MG63 (cell line): ENCODE data around the gene ITPR1. TPM values are rescaled to one million over a fixed set of nuclear protein-coding genes. Genes with fewer than 3 reads are reported as not detected.

Experiments
- DNase-seq: peaks from one replicate; pipeline ENCODE4 v3.0.0-alpha.2; 2020
- H3K27me3 ChIP-seq: fragments of 250-450 bp; sonication (Bioruptor Pico); 2 replicates; pipeline ENCODE4 v1.5.1; 2020; ENCODE audit warnings: mild to moderate bottlenecking, moderate library complexity
- H3K36me3 ChIP-seq: fragments of 250-450 bp; sonication (Bioruptor Pico); 2 replicates; pipeline ENCODE4 v1.5.1; 2020; ENCODE audit warnings: mild to moderate bottlenecking, moderate library complexity
- H3K4me3 ChIP-seq: fragments of 250-450 bp; sonication (Bioruptor Pico); 2 replicates; pipeline ENCODE4 v1.5.1; 2020; ENCODE audit warnings: mild to moderate bottlenecking, moderate library complexity
- H3K9me3 ChIP-seq: fragments of 250-450 bp; sonication (Bioruptor Pico); 2 replicates; pipeline ENCODE4 v1.5.1; 2020; ENCODE audit warnings: mild to moderate bottlenecking, moderate library complexity
- total RNA-seq: library from RNA; depleted of rRNA; stranded (reverse); fragments of >200 nt; shearing (Covaris generic); gene quantifications from 2 replicates; pipeline ENCODE4 v1.2.3, GENCODE V29; 2014; ENCODE audit warnings: low replicate concordance

ITPR1 gene
- total RNA-seq, 1 experiment from 2014 or later: 1.7 TPM

DNA sequence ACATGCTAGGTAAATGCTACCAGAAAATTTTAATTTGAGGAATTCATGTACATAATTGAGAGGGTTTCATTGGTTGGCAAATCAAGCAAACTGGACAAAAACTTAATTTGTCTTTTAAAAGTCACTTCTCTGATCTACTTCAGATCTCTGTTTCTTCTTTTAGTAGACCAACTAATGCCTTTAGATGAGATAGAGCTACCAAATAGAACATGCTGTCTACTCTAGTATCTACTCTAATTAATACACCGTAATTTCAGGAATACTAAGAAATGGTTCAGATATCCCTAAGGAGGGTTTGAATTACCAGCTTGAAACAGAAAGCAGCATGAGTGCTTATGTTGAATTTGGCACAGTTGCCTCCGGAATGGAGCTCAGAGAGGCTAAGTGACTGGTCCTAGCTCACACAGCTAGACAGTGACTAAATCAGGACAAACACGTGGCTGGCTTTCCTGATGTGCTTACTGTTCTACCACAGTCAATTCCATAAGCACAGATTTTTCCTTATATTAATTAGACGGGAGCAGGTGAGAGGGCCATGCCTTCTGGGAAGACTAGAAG, 225.1 kb downstream of the ITPR1 start:
- Histone ChIP-seq H3K4me3 (no peak overlapping the region), H3K27me3 (no peaks in the 10 kb centered on the region), H3K36me3 (no peaks in the 10 kb centered on the region), H3K9me3 (no peaks in the 10 kb centered on the region)
- no peak for DNase-seq

DNA sequence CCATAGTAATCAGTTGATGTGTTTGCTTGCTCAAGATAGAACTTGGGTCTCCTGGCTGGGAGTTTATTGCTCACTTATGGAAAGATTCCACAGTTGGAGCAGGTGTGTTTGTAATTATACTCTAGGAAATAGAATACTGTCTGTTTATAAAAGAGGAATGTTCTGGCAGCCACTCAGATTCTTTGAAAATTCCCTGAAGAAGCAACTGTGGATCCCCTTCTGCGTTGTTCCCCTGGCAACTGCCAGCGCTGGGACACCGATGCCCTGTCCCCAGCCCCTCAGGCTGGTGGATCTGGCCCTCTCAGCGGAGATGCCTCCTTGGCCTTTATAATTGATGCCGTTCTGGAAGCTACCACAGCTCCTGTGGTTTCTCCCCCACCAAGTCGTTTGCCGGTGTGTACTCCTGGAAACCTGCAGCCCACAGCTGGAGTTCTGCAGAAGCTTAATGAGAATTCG, 225.9 kb downstream of the ITPR1 start:
- H3K4me3 ChIP-seq: no peak overlapping the region
- H3K27me3 ChIP-seq: no peaks in the 10 kb centered on the region
- H3K9me3 ChIP-seq: no peaks in the 10 kb centered on the region
- no peaks in the 10 kb centered on the region for H3K36me3 ChIP-seq
- DNase-seq: no peak

DNA sequence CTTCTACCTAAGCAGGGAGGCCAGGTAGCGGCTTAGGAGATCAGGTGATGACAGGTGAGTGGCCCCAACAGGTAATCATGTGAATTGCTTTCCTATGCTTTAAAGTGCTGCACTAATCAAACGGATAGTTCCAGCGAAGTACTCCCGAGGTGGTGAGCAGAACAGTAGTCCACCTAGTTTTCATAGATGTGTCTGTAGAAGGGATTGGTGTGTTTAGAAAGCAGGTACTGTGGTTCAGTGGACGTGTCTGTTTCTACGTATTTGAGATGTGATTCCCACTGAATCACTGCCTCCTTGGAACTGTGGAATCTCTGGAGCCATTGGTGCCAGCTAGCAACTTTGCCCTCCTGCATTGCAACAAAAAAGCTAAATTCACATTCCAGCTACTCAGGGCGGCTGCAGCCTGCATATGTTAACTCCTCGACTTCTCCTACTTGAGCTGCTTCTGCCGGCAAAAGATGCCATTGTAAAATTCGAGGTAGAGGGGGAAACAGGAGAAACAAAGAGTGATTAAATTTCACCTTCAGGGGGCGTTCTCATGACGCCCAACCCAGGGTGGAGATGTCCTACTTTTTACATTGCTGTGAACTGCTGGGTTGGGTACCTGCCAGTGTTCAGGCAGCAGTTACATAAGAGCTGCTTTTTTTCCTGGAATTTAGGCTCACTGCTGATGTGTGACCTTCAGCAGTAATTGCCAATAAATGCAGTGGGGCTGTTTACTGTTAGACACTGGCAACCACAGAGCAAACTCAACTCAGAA, 227.3 kb downstream of the ITPR1 start:
- Histone ChIP-seq H3K4me3 (no peak overlapping the region), H3K36me3 (no peaks in the 10 kb centered on the region), H3K27me3 (no peaks in the 10 kb centered on the region), H3K9me3 (no peaks in the 10 kb centered on the region)
- DNase-seq: peak; percentile 48

DNA sequence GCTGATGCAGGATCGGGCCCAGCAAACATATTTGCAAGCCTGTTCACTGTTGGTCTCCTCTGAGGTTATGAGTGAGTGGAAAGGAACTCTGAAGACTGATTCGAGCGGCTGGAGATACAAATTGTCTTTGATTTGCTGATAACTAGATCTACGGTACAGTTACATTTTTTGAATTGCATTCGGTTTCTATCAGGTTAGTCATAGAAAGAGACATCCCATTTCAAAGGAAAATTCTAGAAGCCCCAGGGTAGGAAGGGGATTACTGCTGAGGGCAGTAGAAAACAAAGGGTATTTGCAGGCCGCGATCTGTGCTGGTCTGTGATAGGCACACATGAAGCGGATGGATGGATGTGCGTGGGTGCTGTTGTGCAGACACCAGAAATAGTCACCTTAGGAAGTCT, 228.4 kb downstream of the ITPR1 start:
- H3K9me3 ChIP-seq: no peaks in the 10 kb centered on the region
- no peaks in the 10 kb centered on the region for H3K36me3 ChIP-seq
- no peaks in the 10 kb centered on the region for H3K27me3 ChIP-seq
- DNase-seq: no peak
- H3K4me3 ChIP-seq: no peak overlapping the region

DNA sequence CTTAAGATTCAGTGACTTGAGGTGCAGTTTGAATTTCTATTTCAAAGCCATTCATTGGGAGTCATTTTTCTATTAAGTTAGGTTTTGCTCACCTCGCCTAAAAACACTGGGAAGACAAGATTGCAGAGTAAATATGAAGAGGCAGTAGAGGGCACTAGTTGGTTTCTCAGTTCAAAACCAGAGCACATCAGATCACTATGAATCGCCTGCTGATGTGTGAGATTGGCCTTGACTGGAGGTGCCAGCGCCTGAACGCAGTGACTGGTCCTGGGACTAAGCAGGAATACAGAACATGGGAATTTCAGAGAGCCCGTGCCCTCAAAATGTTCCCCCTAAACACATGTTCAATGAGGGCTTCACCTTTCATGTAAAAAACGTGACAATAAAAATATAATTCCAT, 229.0 kb downstream of the ITPR1 start:
- peak; percentile 28 for DNase-seq
- no peaks in the 10 kb centered on the region for H3K36me3 ChIP-seq
- H3K9me3 ChIP-seq: no peaks in the 10 kb centered on the region
- no peak overlapping the region for H3K4me3 ChIP-seq
- no peaks in the 10 kb centered on the region for H3K27me3 ChIP-seq

DNA sequence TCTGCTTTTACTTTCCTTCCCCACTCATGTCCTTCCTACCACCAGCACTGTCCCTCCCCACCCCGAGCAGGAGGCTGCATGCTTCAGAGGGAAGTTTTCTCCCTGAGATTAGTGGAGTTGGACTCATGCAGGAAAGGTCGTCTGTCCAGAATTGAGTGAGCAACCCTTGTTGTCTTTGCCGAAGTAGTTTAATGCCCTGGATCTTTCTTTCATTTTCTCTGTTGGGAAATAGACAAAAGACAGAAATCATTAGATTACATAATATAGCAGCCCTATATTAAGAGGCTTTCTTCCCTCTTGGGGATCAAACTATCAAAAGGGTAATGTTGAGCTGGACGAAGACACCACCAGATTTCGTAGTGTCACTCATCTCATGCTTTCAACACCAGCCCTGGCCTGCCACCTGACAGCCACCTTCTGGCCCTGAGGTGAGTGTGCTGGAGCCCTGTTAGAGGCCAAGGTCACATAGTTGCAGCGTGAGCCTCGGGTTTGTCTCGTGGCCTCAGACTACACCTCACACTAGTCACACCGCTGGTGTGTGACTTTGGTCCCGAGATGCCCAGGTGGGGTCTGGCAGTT, 231.0 kb downstream of the ITPR1 start:
- Histone ChIP-seq H3K36me3 (no peaks in the 10 kb centered on the region), H3K9me3 (no peaks in the 10 kb centered on the region), H3K4me3 (no peak overlapping the region), H3K27me3 (no peaks in the 10 kb centered on the region)
- DNase-seq: no peak

DNA sequence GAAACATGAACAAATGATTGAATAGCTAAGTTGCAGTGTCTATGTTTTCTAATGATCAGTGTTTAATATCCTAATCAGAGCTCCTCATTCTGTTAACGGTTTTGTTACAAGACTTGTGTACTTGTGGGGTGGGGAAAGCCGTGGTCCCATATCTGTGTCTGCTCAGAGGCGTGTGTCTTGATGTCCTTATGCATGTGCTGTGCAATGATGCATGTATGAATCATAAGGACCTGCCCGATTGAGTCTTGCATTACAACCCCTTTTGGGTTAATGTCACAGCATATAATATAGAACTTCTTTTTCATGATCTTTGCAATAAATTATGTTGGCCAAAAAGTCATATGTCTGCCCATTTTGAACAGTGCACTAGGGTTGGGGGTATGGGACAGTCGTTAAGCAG, 233.4 kb downstream of the ITPR1 start:
- H3K27me3 ChIP-seq: no peaks in the 10 kb centered on the region
- DNase-seq: no peak
- no peak overlapping the region for H3K4me3 ChIP-seq
- no peaks in the 10 kb centered on the region for H3K36me3 ChIP-seq
- no peaks in the 10 kb centered on the region for H3K9me3 ChIP-seq

DNA sequence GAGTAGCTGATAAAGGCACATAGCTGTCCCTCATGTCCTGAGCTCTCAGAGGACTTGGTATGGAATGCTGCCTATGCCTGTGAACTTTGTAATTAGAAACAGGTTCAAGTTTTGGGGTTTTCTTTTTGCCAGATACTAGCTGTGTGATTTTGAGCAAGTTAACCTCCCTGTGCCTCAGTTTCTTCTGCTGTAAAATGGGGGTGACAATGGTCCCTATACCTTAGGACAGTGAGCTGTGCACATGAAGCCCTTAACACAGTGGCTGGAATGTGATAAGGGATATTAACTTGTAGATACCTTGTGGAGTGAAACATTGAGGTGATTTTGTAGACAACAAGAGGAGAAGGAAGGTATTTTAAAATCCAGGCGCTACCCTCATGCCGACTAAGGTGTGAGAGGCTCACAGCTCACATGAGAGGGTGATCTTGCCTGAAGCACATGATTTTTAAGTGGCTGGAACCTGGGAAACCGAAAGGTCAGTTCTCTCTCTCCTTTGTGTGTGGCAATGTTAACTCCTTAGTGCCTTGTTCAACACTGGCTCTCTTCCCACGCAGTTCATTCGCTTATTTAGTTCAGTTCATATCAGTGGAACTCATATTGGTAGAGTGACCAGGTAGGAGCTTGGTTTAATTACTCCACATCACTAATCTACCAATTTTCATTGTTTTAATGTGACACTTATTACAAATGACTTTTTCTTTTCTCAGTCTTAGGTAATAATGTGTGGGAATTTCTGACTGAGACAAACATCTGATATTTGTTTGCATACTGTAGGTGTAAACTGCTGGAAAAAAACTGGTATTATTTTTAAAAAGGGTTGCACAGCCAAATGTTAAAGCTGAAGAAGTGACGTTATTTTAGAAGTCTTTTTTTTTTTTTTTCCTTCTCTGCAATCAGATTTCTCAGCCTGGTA, 236.2 kb downstream of the ITPR1 start:
- Histone ChIP-seq H3K9me3 (no peaks in the 10 kb centered on the region), H3K36me3 (no peaks in the 10 kb centered on the region), H3K4me3 (no peak overlapping the region), H3K27me3 (no peaks in the 10 kb centered on the region)
- no peak for DNase-seq

DNA sequence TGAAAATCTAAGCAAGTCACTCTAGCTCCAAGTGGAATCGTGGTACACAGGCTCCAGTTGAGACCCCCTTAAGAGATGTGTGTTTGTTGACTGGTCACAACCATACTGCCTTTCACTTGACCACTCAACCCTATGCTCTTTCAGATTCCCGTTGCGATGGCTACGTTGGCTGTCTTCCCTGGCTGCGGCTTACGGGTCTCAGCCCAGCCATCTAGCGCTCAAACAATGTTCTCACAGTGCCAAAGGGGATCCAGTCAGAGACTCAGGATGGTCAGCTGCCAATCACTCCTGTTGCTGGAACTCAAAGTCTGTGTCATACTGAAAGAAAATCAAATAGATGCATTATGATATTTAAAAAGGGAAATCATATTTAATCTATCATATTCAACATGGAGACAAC, 237.6 kb downstream of the ITPR1 start:
- H3K36me3 ChIP-seq: no peaks in the 10 kb centered on the region
- no peaks in the 10 kb centered on the region for H3K9me3 ChIP-seq
- peak; percentile 82 for DNase-seq
- no peak overlapping the region for H3K4me3 ChIP-seq
- no peaks in the 10 kb centered on the region for H3K27me3 ChIP-seq

DNA sequence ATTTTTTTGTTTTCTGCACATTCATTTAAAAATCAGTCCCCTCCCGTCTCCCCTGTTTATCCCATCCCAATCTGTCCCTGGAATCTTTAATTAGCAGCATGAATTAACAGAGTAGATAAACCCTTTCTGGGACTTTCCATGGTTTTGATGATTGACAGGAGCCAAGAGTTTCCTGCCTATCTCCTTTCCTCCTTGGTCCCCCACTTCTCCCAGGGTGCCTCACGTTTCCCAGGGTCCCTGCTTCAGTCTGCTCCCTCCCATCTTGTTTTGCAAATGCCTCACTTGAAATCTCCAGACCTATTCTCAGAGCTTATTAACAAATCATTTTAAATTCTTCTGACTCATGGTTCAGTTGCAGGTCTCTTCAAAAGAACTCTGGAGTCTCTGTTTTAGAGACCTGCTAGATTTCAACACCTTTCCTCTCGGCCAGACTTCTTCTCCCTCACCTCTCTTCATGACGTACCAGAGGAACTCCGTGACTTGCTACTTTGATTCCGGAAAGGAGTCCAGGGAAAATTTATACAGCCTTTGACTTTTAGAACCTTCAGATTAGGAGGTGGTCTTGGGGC, 238.5 kb downstream of the ITPR1 start:
- DNase-seq: no peak
- no peak overlapping the region for H3K4me3 ChIP-seq
- H3K36me3 ChIP-seq: no peaks in the 10 kb centered on the region
- H3K9me3 ChIP-seq: no peaks in the 10 kb centered on the region
- H3K27me3 ChIP-seq: no peaks in the 10 kb centered on the region

DNA sequence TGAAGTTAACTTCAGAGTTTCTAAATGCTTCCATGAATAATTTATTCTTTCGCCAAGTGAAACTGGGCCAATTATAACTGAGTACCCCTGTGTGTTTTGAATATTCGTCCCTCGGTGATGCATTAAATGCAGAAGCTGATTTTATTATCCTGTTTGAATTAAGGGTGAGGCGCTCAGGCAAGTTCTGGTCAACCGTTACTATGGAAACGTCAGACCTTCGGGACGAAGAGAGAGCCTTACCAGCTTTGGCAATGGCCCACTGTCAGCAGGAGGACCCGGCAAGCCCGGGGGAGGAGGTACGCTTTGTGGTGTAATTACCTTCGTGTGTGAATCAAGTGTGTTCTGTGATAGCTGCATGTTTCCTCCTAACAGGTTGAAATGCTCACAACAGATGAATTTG, 239.8 kb downstream of the ITPR1 start:
- H3K36me3 ChIP-seq: no peaks in the 10 kb centered on the region
- no peaks in the 10 kb centered on the region for H3K9me3 ChIP-seq
- no peak overlapping the region for H3K4me3 ChIP-seq
- no peaks in the 10 kb centered on the region for H3K27me3 ChIP-seq
- no peak for DNase-seq

DNA sequence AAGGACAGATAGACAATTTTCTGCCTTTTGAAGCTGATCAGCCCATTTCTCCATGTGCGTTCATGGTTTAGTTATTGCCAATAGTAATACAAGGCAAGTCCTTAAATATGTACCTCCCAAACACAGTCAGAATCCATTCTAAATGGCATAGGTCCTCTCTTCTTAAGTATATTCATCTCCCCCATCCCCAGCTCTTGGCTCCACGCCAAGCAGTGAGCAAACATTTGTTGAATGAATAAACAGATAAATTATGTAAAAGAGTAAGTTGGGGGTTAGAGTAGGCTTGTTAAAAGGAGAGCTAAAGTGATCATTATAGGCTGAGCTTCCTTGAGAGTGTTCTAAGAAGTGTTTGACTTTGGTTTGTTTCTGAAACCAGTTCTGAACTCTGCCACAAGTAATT, 241.3 kb downstream of the ITPR1 start:
- no peak overlapping the region for H3K4me3 ChIP-seq
- no peaks in the 10 kb centered on the region for H3K9me3 ChIP-seq
- H3K27me3 ChIP-seq: no peaks in the 10 kb centered on the region
- peak; percentile 6 for DNase-seq
- no peaks in the 10 kb centered on the region for H3K36me3 ChIP-seq

DNA sequence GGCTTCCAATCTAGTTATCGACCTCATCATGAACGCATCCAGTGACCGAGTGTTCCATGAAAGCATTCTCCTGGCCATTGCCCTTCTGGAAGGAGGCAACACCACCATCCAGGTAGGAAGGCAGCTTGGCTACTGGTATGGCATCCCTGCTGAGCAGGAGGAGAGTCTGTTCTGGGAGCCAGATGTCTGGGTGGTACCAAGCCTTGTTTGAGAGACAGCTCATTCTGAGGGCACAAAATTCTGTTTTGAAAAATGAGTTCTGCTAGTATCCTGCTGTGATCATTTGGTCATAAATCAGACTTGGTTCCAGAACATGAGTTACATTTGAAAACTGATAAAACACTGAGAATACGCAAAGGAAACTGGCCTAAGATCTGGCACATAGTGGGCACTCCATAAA, 242.1 kb downstream of the ITPR1 start:
- H3K4me3 ChIP-seq: no peak overlapping the region
- H3K36me3 ChIP-seq: no peaks in the 10 kb centered on the region
- H3K27me3 ChIP-seq: no peaks in the 10 kb centered on the region
- DNase-seq: peak; percentile 6
- H3K9me3 ChIP-seq: no peaks in the 10 kb centered on the region

DNA sequence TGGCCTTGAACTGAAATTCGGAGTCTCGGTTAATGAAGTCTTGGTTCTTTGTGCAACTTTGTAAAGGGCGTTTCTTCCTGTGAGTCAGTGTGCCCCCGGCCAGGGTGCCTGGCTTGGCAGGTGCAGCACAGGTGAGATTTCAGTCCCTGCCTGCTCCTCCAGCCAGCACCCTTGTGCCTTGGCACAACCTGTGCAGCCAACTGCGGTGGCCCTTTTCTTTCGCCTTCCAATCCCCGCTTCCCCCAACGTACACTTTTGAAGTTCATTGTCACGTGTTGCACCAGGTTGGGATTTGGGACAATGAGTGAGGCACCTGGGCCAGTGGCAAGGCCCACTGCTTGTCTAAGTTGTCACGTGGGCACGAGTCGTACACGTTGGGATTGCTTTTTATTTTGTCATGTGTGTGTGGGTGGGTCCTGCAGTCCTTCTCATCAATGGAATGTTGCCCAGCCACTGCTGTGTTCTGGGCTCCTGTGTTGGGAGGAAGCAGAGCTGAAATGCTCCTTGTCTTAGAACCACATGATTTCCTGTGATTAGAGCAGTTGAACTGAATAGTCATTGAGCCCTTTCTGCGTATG, 243.2 kb downstream of the ITPR1 start:
- peak; percentile 18 for DNase-seq
- H3K9me3 ChIP-seq: no peaks in the 10 kb centered on the region
- H3K36me3 ChIP-seq: no peaks in the 10 kb centered on the region
- no peak overlapping the region for H3K4me3 ChIP-seq
- H3K27me3 ChIP-seq: no peaks in the 10 kb centered on the region

DNA sequence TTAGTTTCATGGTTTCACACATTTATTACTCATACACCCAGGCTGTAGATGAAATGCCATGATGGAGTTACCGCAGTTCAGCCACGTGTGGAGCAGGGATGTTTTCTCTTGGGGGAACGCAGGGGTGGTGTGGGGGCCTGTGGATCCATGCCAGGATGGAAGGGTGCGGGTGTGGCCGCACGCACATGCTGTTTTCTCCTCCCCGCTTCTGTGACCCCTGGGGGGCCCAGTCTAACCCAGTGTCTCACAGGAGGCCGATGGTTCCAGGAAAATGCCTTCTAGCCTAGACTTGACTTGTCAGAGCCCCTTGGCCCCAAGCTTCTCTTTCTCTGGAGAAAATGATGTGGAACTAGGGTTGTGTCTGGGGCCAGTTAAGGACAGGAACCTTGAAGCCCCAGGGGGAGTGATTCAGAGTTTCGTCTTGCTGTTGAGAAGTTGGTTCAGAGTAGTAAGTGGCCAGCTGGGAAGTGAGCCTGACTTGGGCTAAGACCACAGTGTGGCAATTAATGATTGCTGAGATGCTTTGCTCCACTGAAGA, 245.7 kb downstream of the ITPR1 start:
- Histone ChIP-seq H3K4me3 (no peak overlapping the region), H3K9me3 (no peaks in the 10 kb centered on the region), H3K36me3 (no peaks in the 10 kb centered on the region), H3K27me3 (no peaks in the 10 kb centered on the region)
- DNase-seq: no peak
